HCT116 (cell line): ENCODE results near the gene C10orf143. TPM values are rescaled to one million over a fixed set of nuclear protein-coding genes. Genes with fewer than 3 reads are reported as not detected.

Experiments used
- ATAC-seq: fragments of 200-7000 bp; cut with Tn5 transposase; 2 replicates; pipeline ENCODE4 v1.9.1; 2020; ENCODE audit warnings: mild to moderate bottlenecking, moderate library complexity
- BruUV-seq: library from RNA; stranded (reverse); fragments of 400-500 nt; replicated peaks from 2 replicates; lab custom pipeline; 2021; lab: Mats Ljungman, UMichigan
- CTCF ChIA-PET: fragments of 300-600 bp; sonication (Branson Sonifier 250); formaldehyde crosslinking; loops from one replicate; lab custom pipeline; 2021; ENCODE audit warnings: antibody characterized with exemption; lab: Charles Lee
- POLR2A ChIA-PET: fragments of 300-600, 350-600 bp; sonication (Branson Sonifier 250); formaldehyde crosslinking; loops from one replicate; lab custom pipeline; 2021; ENCODE audit warnings: antibody characterized with exemption; lab: Charles Lee
- RAD21 ChIA-PET, 2 experiments: fragments of 300-600 bp; sonication (Branson Sonifier 250); formaldehyde crosslinking; loops; one replicate each; lab custom pipeline; 2023; ENCODE audit warnings: low total read pairs in 2 of 2; ENCODE audit not compliant: uncharacterized antibody in 2 of 2, unreplicated experiment in 2 of 2, low non-redundant PET in 1 of 2; lab: Charles Lee
- DNase-seq: peaks from one replicate; pipeline ENCODE4 v3.0.0-alpha.2; 2010; ENCODE audit warnings: low read depth, low spot score
- H2AFZ ChIP-seq: fragments of 200-600 bp; shearing (Covaris generic), sonication (generic); 2 replicates; pipeline ENCODE4 v1.6.1; 2017; ENCODE audit warnings: low read depth, mixed run types, mixed read lengths, antibody characterized with exemption, low read length; ENCODE audit not compliant: poor library complexity, severe bottlenecking
- H3K27ac ChIP-seq: 2 replicates; pipeline ENCODE4 v1.5.1; 2012; ENCODE audit warnings: low read depth, low read length
- H3K27me3 ChIP-seq: fragments of 200-600 bp; sonication (generic); 2 replicates; pipeline ENCODE4 v1.6.1; 2016; ENCODE audit warnings: mixed run types, low read length, mixed read lengths; ENCODE audit not compliant: insufficient read depth
- H3K36me3 ChIP-seq, 2 experiments: fragments of 200-500 bp in 1 of 2; fragments of 200-600 bp in 1 of 2; sonication (Bioruptor generic) in 1 of 2; sonication (generic) in 1 of 2; 2 replicates each; pipeline versions ENCODE4 v1.5.1 to v1.6.1; 2014 to 2016; ENCODE audit warnings: low read length in 2 of 2, inconsistent platforms in 1 of 2, mixed read lengths in 1 of 2, mixed run types in 1 of 2; ENCODE audit not compliant: insufficient read depth in 2 of 2, control insufficient read depth in 1 of 2
- H3K4me1 ChIP-seq, 2 experiments: fragments of 200-600 bp in 1 of 2; sonication (generic) in 1 of 2; 2 replicates each; pipeline versions ENCODE4 v1.5.1 to v1.6.1; 2012 to 2017; ENCODE audit warnings: low read length in 2 of 2, inconsistent platforms in 1 of 2, mild to moderate bottlenecking in 1 of 2, mixed read lengths in 1 of 2, mixed run types in 1 of 2, moderate library complexity in 1 of 2; ENCODE audit not compliant: insufficient read depth in 2 of 2, control insufficient read depth in 1 of 2
- H3K4me2 ChIP-seq: fragments of 200-600 bp; sonication (generic); 2 replicates; pipeline ENCODE4 v1.6.1; 2017; ENCODE audit warnings: mixed run types, low read length, mixed read lengths
- H3K4me3 ChIP-seq, 2 experiments: fragments of 200-600 bp in 1 of 2; sonication (generic) in 1 of 2; replicated peaks in 1 of 2; 2 replicates each; pipeline ENCODE4 v1.5.1; 2011 to 2016; ENCODE audit warnings: low read length in 2 of 2, control low read depth in 1 of 2, low read depth in 1 of 2, mild to moderate bottlenecking in 1 of 2, mixed read lengths in 1 of 2, mixed run types in 1 of 2
- H3K79me2 ChIP-seq: fragments of 200-600 bp; sonication (generic); 2 replicates; pipeline ENCODE4 v1.6.1; 2017; ENCODE audit warnings: mild to moderate bottlenecking, mixed run types, low read length, moderate library complexity, mixed read lengths; ENCODE audit not compliant: insufficient read depth
- H3K9ac ChIP-seq: fragments of 200-600 bp; sonication (generic); 2 replicates; pipeline ENCODE4 v1.6.1; 2016; ENCODE audit warnings: low read length, mixed read lengths
- H3K9me2 ChIP-seq: fragments of 200-600 bp; sonication (generic), shearing (Covaris generic); 2 replicates; pipeline ENCODE4 v1.6.1; 2017; ENCODE audit warnings: mixed run types, mild to moderate bottlenecking, moderate library complexity; ENCODE audit not compliant: insufficient read depth
- H3K9me3 ChIP-seq, 2 experiments: fragments of 200-500 bp in 1 of 2; fragments of 200-600 bp in 1 of 2; sonication (Bioruptor generic) in 1 of 2; sonication (generic) in 1 of 2; 2 replicates each; pipeline ENCODE4 v1.6.1; 2014 to 2017; ENCODE audit warnings: low read length in 2 of 2, mixed read lengths in 2 of 2, inconsistent platforms in 1 of 2, low read depth in 1 of 2, mild to moderate bottlenecking in 1 of 2, mixed run types in 1 of 2, moderate library complexity in 1 of 2; ENCODE audit not compliant: control insufficient read depth in 1 of 2, insufficient read depth in 1 of 2
- H4K20me1 ChIP-seq: fragments of 200-600 bp; sonication (generic), shearing (Covaris generic); 2 replicates; pipeline ENCODE4 v1.6.1; 2017; ENCODE audit warnings: mixed run types, mild to moderate bottlenecking, moderate library complexity; ENCODE audit not compliant: insufficient read depth
- CBX3 ChIP-seq: IDR thresholded peaks from 2 replicates; pipeline ENCODE4 v1.6.1; 2012; ENCODE audit warnings: low read depth
- CEBPB ChIP-seq: IDR thresholded peaks from 2 replicates; pipeline ENCODE4 v1.6.1; 2012; ENCODE audit warnings: low read depth
- EGR1 ChIP-seq: IDR thresholded peaks from 2 replicates; pipeline ENCODE4 v1.6.1; 2012; ENCODE audit warnings: low read depth
- ELF1 ChIP-seq: IDR thresholded peaks from 2 replicates; pipeline ENCODE4 v1.6.1; 2012; ENCODE audit warnings: low read depth, borderline replicate concordance
- EZH2 ChIP-seq: fragments of 200-600 bp; sonication (generic); IDR thresholded peaks from 2 replicates; pipeline ENCODE4 v1.6.1; 2017; ENCODE audit warnings: antibody characterized with exemption, mixed run types
- EZH2phosphoT487 ChIP-seq: fragments of 200-600 bp; IDR thresholded peaks from 2 replicates; pipeline ENCODE4 v1.6.1; 2018; ENCODE audit warnings: antibody characterized with exemption, borderline replicate concordance
- FOSL1 ChIP-seq: IDR thresholded peaks from 2 replicates; pipeline ENCODE4 v1.6.1; 2012; ENCODE audit warnings: low read depth
- POLR2A ChIP-seq: IDR thresholded peaks from 2 replicates; pipeline ENCODE4 v1.7.0; 2011; ENCODE audit warnings: borderline replicate concordance; ENCODE audit not compliant: insufficient read depth, insufficient read length; ENCODE audit errors: extremely low read depth
- POLR2AphosphoS5 ChIP-seq: IDR thresholded peaks from 2 replicates; pipeline ENCODE4 v1.6.1; 2011; ENCODE audit warnings: mild to moderate bottlenecking, low read depth, low read length, moderate library complexity
- RAD21 ChIP-seq: IDR thresholded peaks from 2 replicates; pipeline ENCODE4 v1.6.1; 2012; ENCODE audit warnings: low read depth, mild to moderate bottlenecking
- REST ChIP-seq: IDR thresholded peaks from 2 replicates; pipeline ENCODE4 v1.6.1; 2012; ENCODE audit warnings: low read depth
- SP1 ChIP-seq: IDR thresholded peaks from 2 replicates; pipeline ENCODE4 v1.6.1; 2012; ENCODE audit warnings: low read depth
- SRF ChIP-seq: IDR thresholded peaks from 2 replicates; pipeline ENCODE4 v1.6.1; 2012; ENCODE audit warnings: low read depth
- YY1 ChIP-seq: IDR thresholded peaks from 2 replicates; pipeline ENCODE4 v1.6.1; 2011; ENCODE audit warnings: low read length, low read depth, moderate library complexity, mild to moderate bottlenecking; ENCODE audit not compliant: insufficient replicate concordance; ENCODE audit errors: extremely low read depth
- ZNF274 ChIP-seq: fragments of 200-500 bp; sonication (Bioruptor generic); IDR thresholded peaks from 2 replicates; pipeline ENCODE4 v1.6.1; 2014; ENCODE audit warnings: mild to moderate bottlenecking, low read depth, low read length, inconsistent platforms
- intact Hi-C: fragments of 100-400 bp; cut with micrococcal nuclease; formaldehyde crosslinking; loops from 2 replicates; pipeline ENCODE4 v1.10.0; 2022
- total RNA-seq: library from RNA; stranded (reverse); gene quantifications from one replicate; pipeline ENCODE4 v1.2.1, GENCODE V29; 2021; ENCODE audit not compliant: unreplicated experiment

The C10orf143 gene
- total RNA-seq, 1 experiment from 2014 or later = 0.66 TPM

GRCh38 chr10:130050721-130051120 lies 59.9 kb downstream of the C10orf143 start:
- H2AFZ ChIP-seq = no peak overlapping the region
- intact Hi-C loops = no loop called here
- H3K27me3 ChIP-seq = no peaks in the 10 kb centered on the region
- no peak overlapping the region for H3K4me2 ChIP-seq
- ChIA-PET POLR2A (no interaction called here), RAD21 (no interaction called here), CTCF (no interaction called here)
- no peak overlapping the region for H3K27ac ChIP-seq
- no peak overlapping the region for H3K9ac ChIP-seq
- no peak for TF ChIP-seq RAD21
- TF ChIP-seq REST = no peak
- TF ChIP-seq YY1 = no peak
- TF ChIP-seq CEBPB = no peak
- DNase-seq (no peak), ATAC-seq (no peak)
- H3K9me3 ChIP-seq = no peaks in the 10 kb centered on the region
- H3K9me2 ChIP-seq = no peaks in the 10 kb centered on the region
- H3K4me3 ChIP-seq = no peak overlapping the region
- H4K20me1 ChIP-seq = no peaks in the 10 kb centered on the region
- no peaks in the 10 kb centered on the region for H3K79me2 ChIP-seq
- no TSS peak for BruUV-seq
- no peaks in the 10 kb centered on the region for H3K4me1 ChIP-seq
- no peaks in the 10 kb centered on the region for H3K36me3 ChIP-seq

- ChIA-PET RAD21 (no interaction called here), POLR2A (no interaction called here), CTCF (no interaction called here)
- no peak overlapping the region for H3K27ac ChIP-seq
- H3K4me3 ChIP-seq = no peak overlapping the region
- H3K4me1 ChIP-seq = no peaks in the 10 kb centered on the region
- no peak overlapping the region for H3K4me2 ChIP-seq
- ATAC-seq = no peak
- intact Hi-C loops = loop anchor here (5.0 kb wide), 1 partner anchor 1018 kb away; no protein-coding TSS in a partner anchor
- DNase-seq = no peak
- no peaks in the 10 kb centered on the region for H3K36me3 ChIP-seq
- H3K9me2 ChIP-seq = no peaks in the 10 kb centered on the region
- H4K20me1 ChIP-seq = no peaks in the 10 kb centered on the region
- no peaks in the 10 kb centered on the region for H3K9me3 ChIP-seq
- BruUV-seq = no TSS peak
- H3K9ac ChIP-seq = no peak overlapping the region
- H3K79me2 ChIP-seq = no peaks in the 10 kb centered on the region
- H2AFZ ChIP-seq = no peak overlapping the region
- no peaks in the 10 kb centered on the region for H3K27me3 ChIP-seq
- TF ChIP-seq FOSL1 (no peak), RAD21 (no peak), CBX3 (no peak), REST (no peak), ELF1 (no peak), EZH2 (no peak), ZNF274 (no peak), EGR1 (no peak), CEBPB (no peak), POLR2A (no peak), YY1 (no peak), EZH2phosphoT487 (no peak), SP1 (no peak), SRF (no peak), POLR2AphosphoS5 (no peak)
Observed at GRCh38 chr10:130049987-130050386, 60.6 kb downstream of the C10orf143 start.
